ENCODE data around the gene PHLPP1. TPM values are rescaled to one million over a fixed set of nuclear protein-coding genes. Genes with fewer than 3 reads are reported as not detected.
A peak's percentile ranks its signal among the peaks of the same experiment; 100 is the strongest.

PHLPP1 gene
- total and polyA plus RNA-seq, 2 of the 4 experiments (the other 2 are of a cell fraction): 3.3 to 3.6 TPM

DNA sequence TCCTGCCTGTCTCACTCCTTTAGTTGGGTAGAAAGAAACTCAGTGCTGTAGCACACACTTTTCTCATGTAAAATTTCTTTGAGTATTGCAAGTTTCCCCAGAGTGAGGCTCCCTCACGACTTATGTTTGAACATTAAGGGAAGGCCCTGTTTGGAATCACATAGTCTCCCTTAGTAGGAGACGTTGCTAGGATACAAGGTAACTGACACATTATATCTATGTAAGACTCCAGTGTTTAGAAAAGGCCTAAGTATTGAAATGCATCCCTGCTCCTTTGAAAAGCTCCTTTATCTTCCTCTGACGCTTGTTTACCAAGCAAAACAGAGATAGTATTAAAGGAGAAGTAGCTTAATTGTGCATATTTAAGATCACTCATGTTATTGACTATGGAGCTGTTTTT is 248.2 kb downstream of the PHLPP1 start:
- Histone ChIP-seq H3K23ac (ENCODE audit: low read depth, low read length) (no peak overlapping the region), H4K20me1 (ENCODE audit: insufficient read depth, low read length) (no peaks in the 10 kb centered on the region), H3K4me2 (ENCODE audit: low read depth, low read length) (no peak overlapping the region), H3K14ac (replicated peaks; ENCODE audit: low read depth, low read length) (no peak overlapping the region), H3K4ac (ENCODE audit: low read depth, low read length) (no peak overlapping the region), H2BK15ac (ENCODE audit: low read depth, low read length) (no peak overlapping the region), H4K91ac (ENCODE audit: insufficient read depth, low read depth, low read length) (no peak overlapping the region), H3K9ac (ENCODE audit: low read depth, low read length) (no peak overlapping the region), H3K4me1 (ENCODE audit: control insufficient read depth, insufficient read depth, low read length) (no peaks in the 10 kb centered on the region; the same call in 1 of the 2 replicates), H3K27ac (ENCODE audit: insufficient read depth, low read length) (no peak overlapping the region), H2AK5ac (ENCODE audit: low read depth, low read length) (no peak overlapping the region), H3K36me3 (ENCODE audit: control insufficient read depth, insufficient read depth, low read length) (0 out of 2 replicates have a peak, but pooled peaks cover 2% of the 10 kb centered on the region), H3K27me3 (ENCODE audit: control insufficient read depth, insufficient read depth, low read length) (no peaks in the 10 kb centered on the region), H2AK9ac (replicated peaks; ENCODE audit: low read depth, low read length, poor library complexity) (no peak overlapping the region), H3K4me3 (ENCODE audit: insufficient read depth, low read depth, low read length) (no peak overlapping the region), H3K18ac (ENCODE audit: low read depth, low read length) (no peak overlapping the region), H2BK120ac (ENCODE audit: low read depth, low read length) (no peak overlapping the region), H4K8ac (ENCODE audit: low read depth in 2 of 2, low read length in 2 of 2) (no peak overlapping the region), H2BK5ac (ENCODE audit: low read depth, low read length, poor library complexity, severe bottlenecking) (no peak overlapping the region), H3K79me1 (ENCODE audit: low read depth in 1 of 2, low read length in 2 of 2) (no peaks in the 10 kb centered on the region), H2BK20ac (ENCODE audit: low read depth, low read length) (no peak overlapping the region), H3K9me3 (ENCODE audit: control insufficient read depth, insufficient read depth, low read length) (no peaks in the 10 kb centered on the region), H2AFZ (replicated peaks; ENCODE audit: low read length, poor library complexity) (no peak overlapping the region), H3K56ac (ENCODE audit: extremely low read depth, insufficient read depth, low read length) (no peak overlapping the region), H4K5ac (ENCODE audit: low read depth, low read length) (no peak overlapping the region), H3K9me1 (ENCODE audit: insufficient read depth, low read length) (no peaks in the 10 kb centered on the region; the same call in 1 of the 2 replicates)
- intact Hi-C loops (cut with micrococcal nuclease) (no loop called here), in situ Hi-C loops (cut with MboI; ENCODE audit: low sequenced_read_pairs) (no loop called here), dilution Hi-C loops (cut with HindIII; ENCODE audit: low sequenced_read_pairs, unreplicated experiment) (no loop called here)
- no peak for ATAC-seq (ENCODE audit: low read depth)
- ChIA-PET POLR2A (ENCODE audit: unreplicated experiment) (no interaction called here), CTCF (interaction anchor here (1.2 to 1.6 kb wide), 3 partner anchors 14 to 248 kb away, joined by 3 to 4 read pairs (median 4); partner anchors contain the start of gene PHLPP1)
- peak; percentile 4 for DNase-seq
- TF ChIP-seq MAFK (IDR thresholded peaks at IDR 0.05; ENCODE audit: low read depth, low read length) (no peak), MAZ (IDR thresholded peaks at IDR 0.05; ENCODE audit: borderline replicate concordance, low read depth, low read length) (no peak), CHD1 (IDR thresholded peaks at IDR 0.05; ENCODE audit: low read depth, low read length) (no peak), RCOR1 (IDR thresholded peaks at IDR 0.05; ENCODE audit: insufficient replicate concordance, low read length) (no peak), POLR2A (IDR thresholded peaks at IDR 0.05; ENCODE audit: low read depth, low read length) (no peak), CEBPB (IDR thresholded peaks at IDR 0.05; ENCODE audit: low read depth, low read length) (no peak), ELK1 (IDR thresholded peaks at IDR 0.05; ENCODE audit: borderline replicate concordance, low read depth, low read length) (no peak), MXI1 (IDR thresholded peaks at IDR 0.05; ENCODE audit: borderline replicate concordance, low read depth, low read length) (no peak)
- no TSS peak for BruUV-seq (replicated peaks)
- no CpG with 5 or more reads among the region's 3 CpGs for WGBS, 2 experiments (ENCODE audit: extremely low coverage in 2 of 2, insufficient read length in 1 of 2)

Measured in IMR-90 (cell line).